Stimulated activated CD4-positive, alpha-beta T cell treated with anti-CD3 and anti-CD28 coated beads, Interleukin-2, amount 100 ng/mL, for 24 hours (primary cell): ENCODE measurements around the gene RNF145.

Experiments
- DNase-seq, 2 donors: peaks; one replicate each; pipeline ENCODE4 v3.0.0-alpha.2; 2020

The RNF145 gene

DNA sequence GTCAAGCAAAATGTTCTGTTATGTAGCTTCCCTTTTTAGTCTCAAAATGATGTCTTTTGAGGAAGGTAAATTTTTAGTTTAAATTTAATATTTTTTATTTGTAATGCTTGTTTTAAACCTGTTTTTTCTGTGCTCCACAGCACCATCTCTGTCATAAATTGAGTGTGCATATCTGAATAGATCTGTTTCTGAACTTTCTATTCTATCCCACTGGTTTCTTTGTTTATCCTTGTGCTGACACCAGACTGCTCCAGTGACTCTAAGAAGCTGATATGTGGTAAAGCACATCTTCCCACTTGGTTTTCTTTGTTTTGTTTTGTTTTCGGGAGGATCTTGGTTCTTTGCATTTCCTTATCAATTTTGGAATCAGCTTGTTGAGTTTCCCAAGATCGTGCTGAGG lies 7.1 kb upstream of the RNF145 start:
- DNase-seq = no peak

DNA sequence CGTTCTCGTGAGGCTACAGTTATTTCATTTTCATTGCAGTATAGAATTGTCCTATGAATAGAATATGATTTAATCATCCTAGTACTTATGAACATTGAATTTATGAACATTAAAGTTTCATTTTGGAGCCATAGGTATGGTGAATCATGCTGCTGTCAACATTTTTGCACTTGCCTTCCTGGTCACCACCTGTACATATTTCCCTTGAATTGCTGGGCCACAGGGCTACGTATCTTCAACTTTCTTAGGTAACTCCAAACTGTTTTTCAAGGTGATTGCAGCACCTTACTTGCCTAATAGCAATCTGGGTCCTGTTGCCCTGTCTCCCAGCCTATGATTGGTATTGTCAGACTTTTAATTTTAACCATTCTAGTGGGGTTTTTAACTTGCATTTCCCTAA lies 6.5 kb upstream of the RNF145 start:
- DNase-seq = no peak

DNA sequence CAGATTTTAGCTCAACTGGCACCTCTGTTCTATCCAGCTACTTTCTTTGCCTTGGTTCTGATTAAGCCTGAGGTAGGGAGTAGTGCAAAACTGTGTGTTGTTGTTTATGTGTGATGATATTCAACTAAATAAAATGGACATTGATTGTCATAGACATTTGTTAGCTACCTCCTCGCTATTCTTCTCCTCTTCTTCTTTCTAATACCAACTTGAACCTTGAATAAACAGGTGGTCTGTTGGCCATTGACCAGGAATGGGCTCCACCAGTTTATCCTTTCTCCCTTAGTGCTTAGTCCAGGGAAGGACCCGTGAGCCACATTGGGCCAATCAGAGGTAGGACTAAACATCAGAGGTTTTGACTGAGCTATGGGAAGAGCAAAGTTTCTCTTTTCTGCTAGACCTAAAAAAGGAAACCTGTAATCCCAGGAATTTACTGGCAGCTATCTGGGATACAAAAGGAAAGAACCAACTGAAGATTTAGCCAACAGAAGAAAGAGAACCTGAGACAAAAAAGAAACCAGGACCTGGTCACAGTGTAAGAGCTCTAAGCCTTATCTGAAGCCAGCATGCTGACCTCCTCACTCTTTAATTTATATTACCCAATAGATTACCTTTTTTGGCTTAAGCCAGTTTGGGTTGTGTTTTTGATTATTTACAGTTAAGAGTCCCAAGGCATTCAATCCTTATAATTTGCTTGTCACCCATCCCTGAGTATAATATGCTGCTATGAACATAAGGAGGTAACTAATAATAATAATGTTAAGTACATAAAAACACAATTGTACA lies 5.3 kb upstream of the RNF145 start:
- no peak for DNase-seq

DNA sequence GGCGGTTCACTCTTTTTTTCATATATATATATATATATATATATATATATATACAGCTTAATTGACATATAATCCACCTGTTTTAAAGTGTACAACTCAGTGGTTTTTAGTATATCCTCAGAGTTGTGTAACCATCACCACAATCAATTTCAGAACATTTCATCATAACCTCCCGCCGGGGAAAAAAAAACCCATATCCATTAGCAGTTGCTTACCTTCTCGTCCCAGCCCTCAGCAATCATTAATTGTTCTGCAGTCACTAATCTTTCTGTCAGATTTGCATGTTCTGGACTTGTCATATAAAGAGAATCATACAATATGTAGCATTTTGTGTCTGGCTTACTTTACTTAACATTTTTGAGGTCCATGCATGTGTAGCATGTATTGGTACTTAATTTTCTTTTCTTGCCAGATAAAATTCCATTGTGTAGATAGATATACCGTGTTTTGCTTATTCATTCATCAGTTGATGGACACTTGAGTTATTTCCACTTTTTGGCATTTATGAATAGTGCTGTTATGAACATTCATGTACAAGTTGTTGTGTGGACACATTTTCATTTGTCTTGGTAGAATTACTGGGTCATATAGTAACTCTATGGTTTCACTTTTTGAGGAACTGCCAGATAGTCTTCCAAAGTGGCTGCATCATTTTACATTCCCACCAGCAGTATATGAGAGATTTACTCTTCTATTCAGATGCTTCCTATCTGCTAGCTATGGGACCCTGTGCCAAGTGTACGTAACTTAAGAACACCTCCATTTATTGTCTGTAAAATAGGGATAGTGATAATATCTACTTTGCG lies 3.5 kb upstream of the RNF145 start:
- DNase-seq = no peak

DNA sequence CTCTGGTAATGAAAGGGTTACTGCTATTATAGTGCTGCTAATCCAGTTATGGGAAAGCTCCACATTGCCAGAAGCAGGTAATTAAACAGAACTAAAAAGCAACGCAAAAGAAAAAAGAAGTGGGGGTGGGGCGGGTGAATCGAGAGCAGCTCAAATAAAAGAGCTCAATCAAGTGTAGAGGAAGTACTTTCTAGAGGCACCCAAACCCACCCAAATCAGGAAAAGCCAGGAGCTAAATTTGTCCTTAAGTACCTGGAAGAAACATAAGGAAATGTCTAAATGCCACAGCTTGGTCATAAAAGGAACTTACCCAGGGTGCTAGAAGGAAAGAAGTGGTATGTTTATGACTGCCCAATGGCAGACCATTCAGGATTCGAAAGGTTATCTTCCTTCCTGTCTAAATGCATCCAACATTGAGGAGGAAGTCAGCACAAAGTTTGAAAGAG lies 2.4 kb upstream of the RNF145 start:
- DNase-seq = no peak

DNA sequence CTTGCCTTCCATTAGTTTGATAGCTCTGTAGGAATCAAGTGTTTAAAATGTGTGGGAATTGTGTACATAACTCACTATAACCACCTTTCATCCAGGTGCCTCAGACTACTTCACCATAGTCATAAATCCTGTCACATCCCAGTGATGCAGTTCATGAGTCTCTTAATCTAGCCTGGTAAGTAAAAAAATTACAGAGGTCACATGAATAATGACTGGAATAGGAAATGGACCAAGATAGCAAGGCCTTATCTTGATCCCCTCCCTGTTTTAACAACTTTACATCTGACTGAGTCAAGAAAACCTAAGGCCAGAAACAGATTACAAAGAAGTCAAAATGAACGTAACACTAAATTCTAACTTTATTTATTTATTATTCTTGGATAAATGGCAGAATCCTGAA lies 1.5 kb upstream of the RNF145 start:
- DNase-seq = no peak

DNA sequence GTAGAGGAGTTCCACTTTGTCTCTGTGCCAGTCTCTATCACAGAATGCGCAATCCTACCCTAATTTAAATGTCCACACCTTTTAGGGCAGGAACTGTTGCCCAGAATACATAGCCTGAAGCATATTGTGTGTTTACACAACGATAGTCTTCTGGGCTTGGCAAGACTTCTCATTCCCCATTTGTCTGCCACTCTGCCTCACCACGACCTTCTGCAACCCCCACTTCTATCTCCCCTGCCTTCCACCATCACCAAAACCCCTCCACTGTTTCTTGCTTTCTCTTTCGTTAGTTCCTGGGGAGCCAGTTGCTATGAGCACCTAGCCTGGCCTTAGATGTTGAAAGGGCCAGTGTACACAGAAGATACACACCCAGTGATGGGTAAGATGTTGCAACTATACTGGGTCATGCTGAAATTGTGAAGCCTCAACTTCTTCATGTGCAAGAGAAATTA lies 883 bp upstream of the RNF145 start:
- DNase-seq = no peak

DNA sequence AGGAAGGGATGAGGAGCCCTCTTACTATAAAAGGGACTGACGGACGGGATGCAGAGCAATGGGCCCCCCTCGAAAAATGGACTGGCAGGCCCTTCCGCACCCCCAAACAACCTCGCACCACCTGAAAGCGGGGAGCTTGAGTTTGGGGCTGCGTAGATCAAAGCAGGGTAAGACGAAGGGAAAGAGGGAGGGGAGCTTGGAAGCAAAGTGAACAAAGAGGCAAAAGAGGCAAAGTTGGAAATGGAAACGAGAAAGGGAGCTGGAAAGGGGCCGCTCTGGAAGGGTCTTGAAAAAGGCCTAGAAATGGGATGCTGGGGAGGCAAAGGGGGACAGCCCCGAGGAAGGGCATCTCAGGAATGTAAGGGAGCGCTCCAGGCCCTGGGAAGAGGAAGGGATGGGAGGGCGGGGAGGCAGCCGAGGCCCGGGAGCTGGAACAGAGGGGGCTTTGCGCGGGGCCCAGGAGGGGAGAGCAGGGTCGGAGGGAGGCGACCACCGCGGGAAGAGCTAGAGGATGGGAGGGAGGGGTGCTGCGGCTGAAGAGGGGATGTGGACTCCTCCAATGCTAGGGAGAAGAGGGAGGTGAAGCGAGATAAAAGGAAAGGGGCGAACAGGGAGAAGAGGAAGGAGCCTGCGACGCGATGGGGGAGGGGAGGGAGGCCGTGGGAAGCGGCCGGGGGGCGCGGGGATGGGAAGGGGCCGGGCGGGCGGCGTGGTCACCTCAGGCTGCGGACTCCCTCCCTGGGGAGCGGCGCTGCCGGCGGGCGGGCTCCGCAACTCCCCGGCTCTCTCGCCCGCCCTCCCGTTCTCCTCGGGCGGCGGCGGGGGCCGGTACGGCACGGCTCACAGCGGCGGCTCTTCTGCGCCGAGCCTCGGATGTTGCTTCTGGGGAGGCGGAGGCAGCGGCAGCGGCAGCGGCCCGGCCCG lies 577 bp downstream of the RNF145 start:
- DNase-seq = peak; percentile 40 to 43

DNA sequence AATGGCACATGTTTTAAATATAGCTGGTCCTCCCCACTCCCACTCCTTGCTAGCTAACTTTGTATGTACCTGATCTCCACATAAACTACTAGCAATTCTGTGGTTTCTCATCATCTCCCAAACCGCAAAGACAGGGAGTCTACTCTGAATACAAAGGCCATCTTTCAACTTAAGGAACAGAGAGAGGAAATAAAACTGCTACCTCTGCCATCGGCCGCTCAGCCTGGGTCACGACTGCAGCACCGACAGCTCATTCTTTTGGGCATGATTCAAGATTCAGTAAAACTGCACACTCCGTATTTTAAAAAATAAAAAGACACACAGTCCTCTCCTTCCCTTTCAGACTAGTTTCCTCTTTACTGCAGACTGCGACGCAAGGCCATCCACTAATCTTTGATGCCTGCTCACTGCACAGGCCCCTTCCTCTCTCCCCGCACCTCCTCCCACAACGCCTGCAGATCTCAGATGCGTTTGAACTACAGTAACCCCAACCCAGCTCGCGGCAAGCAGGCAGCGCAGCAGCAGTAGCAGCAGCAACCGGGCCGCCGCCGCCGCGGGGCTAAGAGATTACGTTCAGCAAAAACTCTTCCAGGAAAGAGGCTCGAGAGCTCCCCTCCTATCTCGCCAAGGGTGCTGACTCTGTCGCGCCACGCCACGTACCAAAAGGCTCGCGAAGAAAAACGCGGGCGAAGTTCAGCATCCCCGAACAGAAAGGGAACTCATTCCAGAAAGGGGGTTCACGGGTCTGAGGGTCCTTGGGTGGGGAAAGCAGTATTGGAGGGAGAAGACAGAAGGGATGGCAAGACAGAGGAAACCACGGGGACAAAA lies 1.5 kb downstream of the RNF145 start:
- DNase-seq = peak; percentile 79 to 80

DNA sequence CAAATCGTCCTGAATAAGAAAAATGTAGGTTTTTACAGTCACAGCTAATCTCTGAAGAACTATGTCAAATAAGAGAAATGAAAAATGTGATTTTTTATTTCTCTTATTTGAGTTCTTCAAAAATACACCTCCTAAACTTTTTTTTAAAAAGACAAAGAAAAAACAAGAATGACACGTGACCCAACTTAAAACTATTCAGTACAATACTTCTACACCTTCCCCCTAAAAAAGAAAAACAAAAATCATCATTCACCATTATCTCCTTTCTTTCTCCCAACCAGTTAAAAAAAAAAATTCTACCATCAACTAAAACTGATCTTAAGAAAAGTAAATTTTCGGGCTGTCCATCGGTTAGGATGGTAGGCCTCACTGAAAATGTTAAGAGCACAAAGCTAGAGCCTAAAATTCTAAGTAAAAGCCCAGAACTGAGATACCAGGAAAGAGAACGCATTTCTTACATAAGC lies 2.1 kb downstream of the RNF145 start:
- no peak for DNase-seq

DNA sequence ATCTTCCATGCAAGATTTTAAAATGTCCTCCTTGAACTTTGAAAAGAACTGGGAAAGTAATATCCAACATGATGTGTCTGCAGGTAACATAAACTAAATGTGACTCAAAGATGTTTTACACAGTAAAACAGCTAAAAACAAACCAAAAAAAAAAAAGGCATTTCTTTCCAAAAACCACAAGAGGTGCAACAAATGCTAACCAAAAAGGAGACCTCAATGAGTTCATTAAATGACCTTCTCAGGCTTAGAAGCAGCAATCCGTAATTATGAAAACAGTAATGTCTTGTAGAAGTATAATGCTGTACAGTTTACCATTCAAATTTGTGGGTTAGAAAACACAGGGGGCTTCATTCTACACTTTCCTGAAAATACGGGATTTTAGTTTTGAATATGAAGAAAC lies 2.5 kb downstream of the RNF145 start:
- no peak for DNase-seq

DNA sequence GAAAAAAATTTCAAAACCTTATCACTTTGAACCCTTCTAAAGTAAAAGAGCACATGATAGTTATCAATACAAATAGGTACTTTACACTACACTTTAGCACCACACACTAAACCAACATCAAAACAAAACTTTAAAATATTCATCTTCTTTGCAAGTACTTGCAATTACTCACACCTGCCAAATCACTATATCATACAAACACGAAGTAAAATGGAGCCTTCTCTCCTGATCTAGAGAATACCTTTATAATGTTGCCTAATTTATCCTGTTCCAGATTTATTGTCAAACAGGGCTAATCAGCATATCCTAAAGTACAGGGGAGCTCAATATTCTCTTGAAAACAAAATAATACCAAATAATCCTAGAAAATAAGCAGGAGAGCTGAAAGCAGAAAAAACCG lies 3.0 kb downstream of the RNF145 start:
- no peak for DNase-seq

DNA sequence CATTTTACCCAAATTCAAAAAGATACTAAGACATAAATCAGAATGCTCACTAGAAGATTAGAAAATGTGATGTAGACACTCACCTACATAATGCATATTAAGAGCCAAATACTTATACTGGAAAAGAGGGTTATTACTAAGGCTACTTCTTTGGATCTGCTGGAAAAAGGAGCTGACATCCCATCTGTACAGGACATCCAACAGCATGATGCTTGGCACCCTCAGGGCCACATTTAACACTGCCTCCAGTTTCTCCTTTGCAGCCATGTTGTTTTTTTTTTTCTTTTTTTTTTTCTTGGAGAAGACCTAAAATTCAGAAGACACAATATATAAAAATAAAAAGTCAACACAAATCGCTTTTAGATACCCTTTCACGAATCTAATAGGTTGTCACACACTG lies 6.0 kb downstream of the RNF145 start:
- DNase-seq = no peak

DNA sequence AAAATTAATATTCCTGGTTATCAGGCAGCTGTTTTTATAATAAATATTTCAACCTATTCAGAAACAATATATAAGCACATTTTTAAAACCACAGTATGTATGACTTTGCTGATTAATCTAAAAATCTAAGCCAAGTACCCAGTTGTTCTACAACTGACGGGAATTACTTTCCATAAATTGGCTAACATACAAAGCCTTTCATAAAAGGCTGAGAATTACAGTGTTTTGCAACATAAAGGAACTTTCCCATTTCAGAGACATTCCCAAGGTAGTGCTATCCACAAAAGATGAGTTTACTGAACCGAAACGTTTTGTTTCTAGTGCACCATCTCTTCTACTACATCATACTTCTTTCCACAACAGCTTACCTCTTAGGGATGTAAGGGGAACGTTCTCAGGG lies 7.2 kb downstream of the RNF145 start:
- no peak for DNase-seq

DNA sequence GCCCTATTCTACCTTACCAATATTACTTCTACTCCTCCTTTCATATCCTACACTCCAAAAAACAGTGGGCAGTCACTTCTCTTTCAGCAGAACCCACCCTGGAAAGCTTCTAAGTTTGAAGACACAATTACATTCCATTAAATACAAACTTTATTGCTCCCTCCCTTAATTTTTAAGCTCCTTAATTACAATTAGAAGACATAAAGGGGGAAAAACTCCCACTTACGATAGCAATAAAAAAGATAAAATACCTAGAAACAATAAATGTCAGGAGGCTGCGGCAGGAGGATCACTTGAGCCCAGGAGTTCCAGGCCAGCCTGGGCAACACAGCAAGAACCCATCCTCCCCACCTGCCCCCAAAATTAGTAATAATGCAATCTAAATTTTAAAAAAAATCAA lies 9.6 kb downstream of the RNF145 start:
- DNase-seq = no peak

DNA sequence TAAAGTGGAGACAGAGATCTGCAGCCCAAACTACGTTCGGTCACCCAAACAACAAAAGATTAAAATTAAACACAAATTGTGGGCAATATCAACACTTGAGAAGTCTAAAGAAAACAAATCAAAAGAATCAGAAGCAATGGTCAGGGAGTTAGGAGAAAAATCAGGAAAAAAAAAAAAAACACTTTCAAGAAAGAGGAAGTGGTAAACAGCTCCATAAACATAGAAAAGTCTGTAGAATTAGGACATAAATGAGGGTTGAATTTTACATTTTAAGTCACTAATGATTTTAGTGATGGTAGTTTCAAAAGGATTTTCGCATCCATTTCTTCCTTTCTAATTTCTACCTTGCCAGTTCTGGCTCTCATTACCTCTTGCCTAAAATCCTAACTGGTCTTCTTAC lies 10.1 kb downstream of the RNF145 start:
- no peak for DNase-seq

DNA sequence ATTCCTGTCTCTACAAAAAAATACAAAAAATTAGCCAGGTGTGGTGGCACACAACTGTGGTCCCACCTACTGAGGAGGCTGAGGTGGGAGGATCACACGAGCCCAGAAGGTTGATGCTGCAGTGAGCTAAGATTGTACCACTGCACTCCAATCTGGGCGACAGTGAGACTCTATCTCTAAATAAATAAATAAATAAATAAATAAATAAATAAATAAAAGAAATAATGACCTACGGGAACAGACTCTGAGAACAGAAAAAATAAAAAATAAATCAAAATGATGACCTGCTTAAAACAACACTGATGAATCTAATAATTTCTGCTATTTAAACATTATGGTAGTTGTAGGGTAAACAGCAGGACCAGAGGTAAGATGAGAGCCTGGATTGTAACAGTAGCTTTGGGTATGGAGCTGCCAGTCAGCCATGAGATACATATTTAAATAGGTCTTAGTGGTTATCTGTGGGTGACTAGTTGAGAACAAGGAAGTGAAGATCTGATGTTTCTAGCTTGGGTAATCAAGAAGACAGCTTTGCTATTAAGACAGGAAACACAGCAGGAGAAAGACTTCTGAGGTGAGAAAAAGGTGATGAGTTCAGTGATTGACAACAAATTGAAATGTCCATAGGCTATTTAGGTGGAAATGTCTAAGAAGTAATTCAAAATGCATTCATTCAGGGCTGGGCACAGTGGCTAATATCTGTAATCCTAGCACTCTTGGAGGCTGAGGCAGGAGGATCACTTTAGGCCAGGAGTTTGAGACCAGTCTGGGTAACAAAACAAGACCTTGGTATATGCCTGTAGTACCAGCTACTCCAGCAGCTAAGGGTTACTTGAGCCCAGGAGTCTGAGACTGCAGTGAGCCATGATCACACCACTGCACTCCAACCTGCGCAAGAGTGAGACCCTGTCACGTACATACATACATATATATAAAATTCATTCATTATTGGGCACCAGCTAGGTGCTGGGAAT lies 11.0 kb downstream of the RNF145 start:
- no peak for DNase-seq

DNA sequence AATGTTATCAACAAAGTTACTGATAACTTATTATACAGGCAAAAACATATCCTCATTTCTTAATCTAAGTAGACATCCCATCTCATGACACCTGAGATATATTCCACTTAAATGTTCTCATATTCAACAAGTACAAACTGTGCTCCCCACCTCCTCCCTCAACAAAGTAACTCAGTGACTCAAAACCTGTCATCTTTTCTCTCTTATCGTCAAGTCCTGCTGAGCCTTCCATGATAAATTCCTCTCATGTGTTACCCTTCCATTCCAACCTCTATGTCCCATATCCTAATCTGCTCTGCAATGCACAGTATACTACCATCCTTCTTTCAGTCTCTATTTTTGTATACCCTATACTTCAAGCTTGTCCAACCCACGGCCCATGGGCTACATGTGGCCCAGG lies 13.6 kb downstream of the RNF145 start:
- no peak for DNase-seq

DNA sequence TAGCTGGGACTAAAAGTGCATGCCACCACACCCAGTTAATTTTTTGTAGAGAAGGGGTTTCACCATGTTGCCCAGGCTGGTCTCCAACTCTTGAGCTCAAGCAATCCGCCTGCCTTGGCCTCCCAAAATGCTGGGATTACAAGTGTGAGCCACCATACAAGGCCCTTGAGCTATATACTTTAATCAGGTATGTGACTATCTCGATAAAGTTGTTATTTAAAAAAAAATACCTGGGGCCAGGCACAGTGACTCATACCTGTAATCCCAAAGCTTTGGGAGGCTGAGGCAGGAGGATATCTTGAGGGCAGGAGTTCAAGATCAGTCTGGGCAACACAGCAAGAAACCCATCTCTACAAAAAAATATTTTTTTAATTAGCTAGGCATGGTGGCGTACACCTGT lies 19.2 kb downstream of the RNF145 start:
- DNase-seq = no peak

DNA sequence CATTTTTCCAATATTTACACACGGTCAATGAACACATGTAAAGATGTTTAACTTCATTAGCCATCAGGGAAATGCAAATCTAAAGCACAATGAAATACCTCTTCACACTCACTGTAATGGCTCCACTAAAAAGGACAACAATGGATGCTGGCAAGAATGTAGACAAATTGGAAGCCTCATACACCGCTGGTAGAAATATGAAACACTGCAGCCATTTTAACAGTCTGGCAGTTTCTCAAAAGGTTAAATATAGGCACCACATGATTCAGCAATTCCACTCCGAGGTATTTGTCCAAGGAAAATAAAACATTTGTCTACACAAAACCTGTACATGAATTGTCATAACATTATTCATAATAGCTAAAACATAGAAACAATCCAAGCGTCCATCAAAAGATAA lies 20.0 kb downstream of the RNF145 start:
- no peak for DNase-seq

DNA sequence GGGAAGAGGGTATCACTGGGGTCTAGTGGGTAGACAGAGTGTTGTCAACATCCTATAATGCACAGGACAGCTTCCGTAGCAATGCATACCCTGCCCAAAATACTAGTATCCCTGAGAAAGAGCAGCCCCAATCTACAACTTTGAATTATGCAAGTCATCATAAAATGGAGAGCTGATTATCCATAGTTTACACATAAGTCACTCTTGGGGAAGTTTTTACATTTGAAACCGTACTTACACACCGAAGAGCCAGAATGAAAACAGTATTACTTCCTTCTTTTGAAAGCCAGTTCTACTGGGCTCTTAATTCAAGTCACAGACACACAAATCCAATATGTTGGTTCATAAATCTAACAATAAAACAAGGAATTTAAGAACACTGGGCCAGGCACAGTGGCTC lies 21.6 kb downstream of the RNF145 start:
- DNase-seq = no peak
